Measurements from ENCODE around the gene NSA2.

Gene NSA2

DNA sequence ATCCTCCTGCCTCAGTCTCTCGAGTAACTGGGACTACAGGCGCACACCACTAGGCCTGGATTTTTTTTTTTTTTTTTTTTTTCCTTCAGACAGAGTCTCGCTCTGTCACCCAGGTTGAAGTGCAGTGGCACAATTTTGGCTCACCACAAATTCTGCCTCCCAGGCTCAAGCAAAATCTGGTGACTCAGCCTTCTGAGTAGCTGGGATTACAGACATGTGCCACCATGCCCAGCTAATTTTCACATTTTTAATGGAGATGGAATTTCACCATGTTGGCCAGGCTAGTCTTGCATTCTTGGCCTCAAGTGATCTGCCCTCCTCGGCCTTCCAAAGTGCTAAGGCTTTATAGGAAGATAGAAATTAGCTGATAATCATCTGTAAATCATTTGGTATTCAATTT, 43.9 kb downstream of the NSA2 start:
- Histone ChIP-seq H3K4me2 (ENCODE audit: insufficient read depth, low read length) (no peak overlapping the region), H3K79me2 (ENCODE audit: insufficient read depth, low read length) (no peaks in the 10 kb centered on the region), H3K36me3 (ENCODE audit: insufficient read depth, low read length) (peaks cover 3% of the 10 kb centered on the region; the same call in 1 of the 2 replicates), H3K9me3 (ENCODE audit: insufficient read depth, low read length, severe bottlenecking) (no peaks in the 10 kb centered on the region), H4K20me1 (ENCODE audit: insufficient read depth, low read length) (no peaks in the 10 kb centered on the region), H3K4me1 (ENCODE audit: insufficient read depth, low read length) (no peaks in the 10 kb centered on the region), H3K4me3 (ENCODE audit: low read depth in 1 of 2, low read length in 2 of 2) (no peak overlapping the region), H3K9ac (ENCODE audit: low read depth, low read length) (no peak overlapping the region), H3K27ac (ENCODE audit: low read length) (no peak overlapping the region), H2AFZ (ENCODE audit: low read depth, low read length) (no peak overlapping the region), H3K27me3 (ENCODE audit: insufficient read depth, low read length, poor library complexity) (no peaks in the 10 kb centered on the region)
- ATAC-seq (ENCODE audit: insufficient read depth, low read depth) (no peak), DNase-seq (no peak)
- TF ChIP-seq, protein P1, sequence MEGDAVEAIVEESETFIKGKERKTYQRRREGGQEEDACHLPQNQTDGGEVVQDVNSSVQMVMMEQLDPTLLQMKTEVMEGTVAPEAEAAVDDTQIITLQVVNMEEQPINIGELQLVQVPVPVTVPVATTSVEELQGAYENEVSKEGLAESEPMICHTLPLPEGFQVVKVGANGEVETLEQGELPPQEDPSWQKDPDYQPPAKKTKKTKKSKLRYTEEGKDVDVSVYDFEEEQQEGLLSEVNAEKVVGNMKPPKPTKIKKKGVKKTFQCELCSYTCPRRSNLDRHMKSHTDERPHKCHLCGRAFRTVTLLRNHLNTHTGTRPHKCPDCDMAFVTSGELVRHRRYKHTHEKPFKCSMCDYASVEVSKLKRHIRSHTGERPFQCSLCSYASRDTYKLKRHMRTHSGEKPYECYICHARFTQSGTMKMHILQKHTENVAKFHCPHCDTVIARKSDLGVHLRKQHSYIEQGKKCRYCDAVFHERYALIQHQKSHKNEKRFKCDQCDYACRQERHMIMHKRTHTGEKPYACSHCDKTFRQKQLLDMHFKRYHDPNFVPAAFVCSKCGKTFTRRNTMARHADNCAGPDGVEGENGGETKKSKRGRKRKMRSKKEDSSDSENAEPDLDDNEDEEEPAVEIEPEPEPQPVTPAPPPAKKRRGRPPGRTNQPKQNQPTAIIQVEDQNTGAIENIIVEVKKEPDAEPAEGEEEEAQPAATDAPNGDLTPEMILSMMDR (IDR thresholded peaks at IDR 0.05; ENCODE audit: borderline replicate concordance, extremely low read depth, low read length, poor library complexity, severe bottlenecking) = no peak
- TF ChIP-seq EZH2 (IDR thresholded peaks at IDR 0.05; ENCODE audit: borderline replicate concordance, low read depth, low read length, severe bottlenecking) = no peak

DNA sequence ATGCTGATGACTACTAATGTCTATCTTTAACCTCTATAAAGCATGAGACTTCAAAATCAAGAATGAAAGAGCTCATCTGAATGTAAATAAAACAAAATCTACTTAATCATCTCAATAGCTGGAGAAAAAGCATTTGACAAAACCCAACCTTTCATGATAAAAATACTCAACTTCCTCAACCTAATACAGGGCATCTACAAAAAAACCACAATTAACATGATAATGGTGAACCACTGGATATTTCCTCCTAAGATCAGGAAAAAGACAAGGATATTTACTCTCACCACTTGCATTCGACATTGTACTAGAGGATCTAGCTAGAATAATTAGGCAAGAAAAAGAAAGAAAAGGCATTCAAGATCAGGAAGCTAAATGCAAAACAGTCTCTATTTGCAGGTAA, 49.8 kb downstream of the NSA2 start:
- H3K4me1 ChIP-seq (ENCODE audit: insufficient read depth, low read length) = no peaks in the 10 kb centered on the region
- no peaks in the 10 kb centered on the region for H3K27me3 ChIP-seq (ENCODE audit: insufficient read depth, low read length, poor library complexity)
- H3K4me3 ChIP-seq (ENCODE audit: low read depth in 1 of 2, low read length in 2 of 2) = no peak overlapping the region
- no peak overlapping the region for H2AFZ ChIP-seq (ENCODE audit: low read depth, low read length)
- H3K9me3 ChIP-seq (ENCODE audit: insufficient read depth, low read length, severe bottlenecking) = no peaks in the 10 kb centered on the region
- no peak for ATAC-seq (ENCODE audit: insufficient read depth, low read depth)
- H3K79me2 ChIP-seq (ENCODE audit: insufficient read depth, low read length) = no peaks in the 10 kb centered on the region
- no peak overlapping the region for H3K4me2 ChIP-seq (ENCODE audit: insufficient read depth, low read length)
- no peak for DNase-seq
- peaks cover 3% of the 10 kb centered on the region; the same call in 1 of the 2 replicates for H3K36me3 ChIP-seq (ENCODE audit: insufficient read depth, low read length)
- TF ChIP-seq, protein P1 (IDR thresholded peaks at IDR 0.05; ENCODE audit: borderline replicate concordance, extremely low read depth, low read length, poor library complexity, severe bottlenecking) = no peak
- no peak for TF ChIP-seq EZH2 (IDR thresholded peaks at IDR 0.05; ENCODE audit: borderline replicate concordance, low read depth, low read length, severe bottlenecking)
- no peaks in the 10 kb centered on the region; the same call in 1 of the 2 replicates for H4K20me1 ChIP-seq (ENCODE audit: insufficient read depth, low read length)
- H3K9ac ChIP-seq (ENCODE audit: low read depth, low read length) = no peak overlapping the region
- H3K27ac ChIP-seq (ENCODE audit: low read length) = no peak overlapping the region

DNA sequence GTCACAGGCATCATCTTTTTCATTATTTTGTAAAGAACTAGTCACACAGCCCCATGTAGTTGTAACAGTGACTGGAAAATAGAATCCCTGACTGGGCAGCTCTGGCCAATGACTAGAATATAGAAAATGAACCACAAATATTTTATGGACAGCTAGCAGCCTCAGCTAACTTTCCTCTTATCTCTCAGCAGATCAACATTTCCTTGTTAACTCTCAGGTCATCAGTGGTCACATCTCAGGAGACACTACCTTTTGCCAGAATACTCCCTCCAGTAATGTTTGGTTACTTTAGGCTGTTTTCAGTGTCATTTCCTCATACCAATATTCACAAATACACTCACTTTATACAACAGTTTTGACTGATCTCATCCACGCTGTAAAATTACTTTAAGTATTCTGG, 55.2 kb downstream of the NSA2 start:
- Histone ChIP-seq H3K27ac (ENCODE audit: low read length) (no peak overlapping the region), H3K4me1 (ENCODE audit: insufficient read depth, low read length) (no peaks in the 10 kb centered on the region)
- ATAC-seq (ENCODE audit: insufficient read depth, low read depth) = no peak

More for the DNA sequence above, 55.2 kb downstream of the NSA2 start:
- Histone ChIP-seq H3K79me2 (ENCODE audit: insufficient read depth, low read length) (no peaks in the 10 kb centered on the region), H4K20me1 (ENCODE audit: insufficient read depth, low read length) (no peaks in the 10 kb centered on the region; the same call in 1 of the 2 replicates), H3K36me3 (ENCODE audit: insufficient read depth, low read length) (no peaks in the 10 kb centered on the region), H3K4me2 (ENCODE audit: insufficient read depth, low read length) (no peak overlapping the region), H2AFZ (ENCODE audit: low read depth, low read length) (no peak overlapping the region), H3K9me3 (ENCODE audit: insufficient read depth, low read length, severe bottlenecking) (no peaks in the 10 kb centered on the region), H3K27me3 (ENCODE audit: insufficient read depth, low read length, poor library complexity) (no peaks in the 10 kb centered on the region), H3K4me3 (ENCODE audit: low read depth in 1 of 2, low read length in 2 of 2) (no peak overlapping the region), H3K9ac (ENCODE audit: low read depth, low read length) (no peak overlapping the region)
- TF ChIP-seq, protein P1 (IDR thresholded peaks at IDR 0.05; ENCODE audit: borderline replicate concordance, extremely low read depth, low read length, poor library complexity, severe bottlenecking) = no peak
- no peak for DNase-seq
